Activated naive CD8-positive, alpha-beta T cell treated with anti-CD3 and anti-CD28 coated beads, Interleukin-2, amount 50 U/mL, for 24 hours (primary cell): ENCODE measurements around the gene PADI2.

Source experiments
- ATAC-seq: fragments of 150-1000 bp; cut with Tn5 transposase; one replicate; pipeline ENCODE4 v1.10.0; 2021
- DNase-seq: peaks from one replicate; pipeline ENCODE4 v3.0.0; 2021
- H3K27ac Mint-ChIP-seq: one replicate; pipeline ENCODE4 v1.8.0; 2021; ENCODE audit warnings: mild to moderate bottlenecking, mixed read lengths
- H3K27me3 Mint-ChIP-seq: one replicate; pipeline ENCODE4 v1.8.0; 2021; ENCODE audit warnings: mixed read lengths
- H3K36me3 Mint-ChIP-seq: one replicate; pipeline ENCODE4 v1.8.0; 2021; ENCODE audit warnings: low read depth, mixed read lengths
- H3K4me1 Mint-ChIP-seq: one replicate; pipeline ENCODE4 v1.8.0; 2021; ENCODE audit warnings: mixed read lengths
- H3K4me3 Mint-ChIP-seq: one replicate; pipeline ENCODE4 v1.8.0; 2021; ENCODE audit warnings: mild to moderate bottlenecking, moderate library complexity, mixed read lengths
- H3K9me3 Mint-ChIP-seq: one replicate; pipeline ENCODE4 v1.8.0; 2021; ENCODE audit warnings: mixed read lengths

The PADI2 gene

DNA sequence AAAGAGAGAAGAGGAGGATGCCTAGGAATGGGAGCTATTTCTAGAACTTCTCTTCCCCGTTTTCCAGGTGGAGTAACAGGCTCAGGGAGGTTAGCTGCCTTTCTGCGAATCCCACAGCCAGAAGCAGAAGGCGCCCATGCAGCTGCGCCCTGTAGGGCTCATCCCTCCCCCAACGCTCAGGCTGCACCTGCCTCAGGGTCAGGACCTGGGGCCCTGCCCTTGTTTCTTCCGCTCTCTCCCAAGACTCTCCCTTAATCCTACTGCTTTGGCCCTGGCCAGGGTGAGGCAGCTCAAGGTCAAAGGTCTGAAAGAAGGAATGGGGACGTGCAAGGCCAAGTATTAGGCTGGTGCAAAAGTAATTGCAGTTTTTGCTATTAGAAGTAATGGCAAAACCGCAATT, 30.5 kb upstream of the PADI2 start:
- ATAC-seq: no peak
- no peak overlapping the region for H3K4me3 Mint-ChIP-seq
- H3K27ac Mint-ChIP-seq: no peak overlapping the region
- H3K9me3 Mint-ChIP-seq: peaks cover 17% of the 10 kb centered on the region
- no peaks in the 10 kb centered on the region for H3K4me1 Mint-ChIP-seq
- no peak for DNase-seq
- H3K36me3 Mint-ChIP-seq: peaks cover 13% of the 10 kb centered on the region
- peaks cover 24% of the 10 kb centered on the region for H3K27me3 Mint-ChIP-seq

- DNase-seq (no peak), ATAC-seq (no peak)
- Mint-ChIP-seq H3K4me1 (no peaks in the 10 kb centered on the region), H3K27me3 (peaks cover 24% of the 10 kb centered on the region), H3K36me3 (peaks cover 6% of the 10 kb centered on the region), H3K9me3 (peaks cover 10% of the 10 kb centered on the region), H3K4me3 (no peak overlapping the region), H3K27ac (no peak overlapping the region)
Measured at GRCh38 chr1:17148950-17149608, 29.8 kb upstream of the PADI2 start.

GRCh38 chr1:17145648-17146047, 26.4 kb upstream of the PADI2 start:
- Mint-ChIP-seq H3K36me3 (no peaks in the 10 kb centered on the region), H3K27me3 (peaks cover 15% of the 10 kb centered on the region), H3K4me3 (no peak overlapping the region), H3K27ac (no peak overlapping the region), H3K4me1 (no peaks in the 10 kb centered on the region), H3K9me3 (no peaks in the 10 kb centered on the region)
- ATAC-seq (no peak), DNase-seq (no peak)

DNA sequence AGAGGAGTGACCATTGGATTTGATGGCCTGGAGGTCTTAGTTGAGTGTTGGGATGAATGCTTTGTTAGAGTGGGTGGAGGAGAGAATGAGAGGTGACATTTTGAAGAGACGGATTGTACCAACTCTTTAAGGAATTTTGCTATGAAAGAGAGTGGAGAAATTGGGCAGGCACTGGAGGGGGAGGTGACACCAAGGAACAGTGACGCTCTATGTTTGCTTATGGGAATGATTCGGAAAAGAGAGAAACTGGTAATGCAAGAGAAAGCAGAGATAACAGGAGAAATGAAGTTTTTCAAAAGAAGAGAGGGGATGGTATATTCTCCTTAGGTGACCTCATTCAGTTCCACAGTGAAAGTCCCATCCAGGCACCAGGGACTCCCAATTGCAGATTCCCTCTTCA, 24.5 kb upstream of the PADI2 start:
- Mint-ChIP-seq H3K27ac (no peak overlapping the region), H3K4me1 (peaks cover 5% of the 10 kb centered on the region), H3K36me3 (no peaks in the 10 kb centered on the region), H3K4me3 (no peak overlapping the region), H3K27me3 (peaks cover 10% of the 10 kb centered on the region), H3K9me3 (no peaks in the 10 kb centered on the region)
- DNase-seq (no peak), ATAC-seq (no peak)

GRCh38 chr1:17141441-17142197, 22.4 kb upstream of the PADI2 start:
- no peaks in the 10 kb centered on the region for H3K36me3 Mint-ChIP-seq
- H3K4me3 Mint-ChIP-seq: no peak overlapping the region
- no peak overlapping the region for H3K27ac Mint-ChIP-seq
- H3K4me1 Mint-ChIP-seq: peaks cover 5% of the 10 kb centered on the region
- ATAC-seq: no peak
- no peaks in the 10 kb centered on the region for H3K9me3 Mint-ChIP-seq
- peaks cover 14% of the 10 kb centered on the region for H3K27me3 Mint-ChIP-seq
- no peak for DNase-seq

DNA sequence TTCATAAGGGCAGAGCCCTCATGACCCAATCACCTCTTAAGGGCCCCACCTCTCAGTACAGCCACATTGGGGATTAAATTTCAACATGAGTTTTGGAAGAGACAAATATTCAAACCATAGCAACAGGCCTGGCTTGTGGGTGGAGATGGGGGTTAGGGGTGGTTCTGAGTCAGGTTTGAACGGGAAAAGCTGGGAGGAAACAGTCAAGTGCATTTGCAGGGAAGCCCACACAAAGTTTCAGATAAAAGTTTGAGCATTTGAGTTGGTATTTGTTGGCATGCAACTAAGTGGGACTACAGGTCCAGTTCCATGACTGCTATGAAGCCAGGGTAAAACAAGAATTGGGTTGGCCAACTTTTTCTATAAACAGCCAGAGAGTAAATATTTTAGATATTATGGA, 21.0 kb upstream of the PADI2 start:
- no peak for DNase-seq
- no peak overlapping the region for H3K4me3 Mint-ChIP-seq
- no peak overlapping the region for H3K27ac Mint-ChIP-seq

DNA sequence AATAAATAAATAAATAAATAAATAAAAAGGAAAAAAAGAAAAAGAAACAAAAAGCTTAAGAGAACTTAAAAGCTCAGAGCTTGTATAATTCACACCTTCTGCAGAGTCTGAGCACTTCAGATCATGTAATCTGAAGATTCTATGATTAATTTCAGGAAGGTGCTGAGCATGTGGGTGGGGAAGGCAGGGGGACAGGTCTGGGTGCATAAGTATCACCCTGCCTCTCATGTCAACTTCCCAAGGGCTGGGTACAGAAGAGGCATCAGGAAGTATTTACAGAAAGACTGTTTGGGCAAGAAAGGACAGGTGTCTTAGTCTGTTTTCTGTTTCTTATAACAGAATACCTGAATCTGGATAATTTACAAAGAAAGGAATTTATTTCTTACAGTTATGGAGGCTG, 20.4 kb upstream of the PADI2 start:
- ATAC-seq: no peak
- Mint-ChIP-seq H3K36me3 (no peaks in the 10 kb centered on the region), H3K4me3 (no peak overlapping the region), H3K27me3 (peaks cover 21% of the 10 kb centered on the region), H3K9me3 (no peaks in the 10 kb centered on the region), H3K4me1 (peaks cover 6% of the 10 kb centered on the region), H3K27ac (no peak overlapping the region)
- DNase-seq: no peak

More for the DNA sequence above, 21.0 kb upstream of the PADI2 start:
- peaks cover 18% of the 10 kb centered on the region for H3K27me3 Mint-ChIP-seq
- ATAC-seq: no peak
- peaks cover 5% of the 10 kb centered on the region for H3K4me1 Mint-ChIP-seq
- no peaks in the 10 kb centered on the region for H3K36me3 Mint-ChIP-seq
- H3K9me3 Mint-ChIP-seq: no peaks in the 10 kb centered on the region

DNA sequence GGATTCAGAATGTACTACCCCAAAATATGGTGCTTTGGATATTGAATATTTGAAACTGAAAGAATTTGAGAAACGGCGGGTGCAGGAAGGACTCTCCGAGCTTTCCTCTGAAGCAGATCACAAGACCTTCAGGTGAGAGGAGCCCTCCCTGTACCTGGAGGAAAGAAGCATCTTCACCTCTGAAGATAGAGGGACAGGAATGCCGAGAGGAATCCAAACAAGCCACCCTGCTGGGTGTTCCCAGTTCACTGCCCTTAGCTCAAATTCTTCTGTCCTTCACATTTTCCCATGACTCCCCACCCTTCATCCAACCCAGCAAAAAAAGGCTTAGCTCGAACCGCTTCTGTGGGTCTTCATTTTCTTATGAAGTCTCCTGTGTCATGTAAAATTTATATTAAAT, 18.2 kb upstream of the PADI2 start:
- Mint-ChIP-seq H3K36me3 (no peaks in the 10 kb centered on the region), H3K27ac (no peak overlapping the region), H3K4me1 (peaks cover 6% of the 10 kb centered on the region), H3K27me3 (peaks cover 21% of the 10 kb centered on the region), H3K9me3 (no peaks in the 10 kb centered on the region), H3K4me3 (no peak overlapping the region)
- DNase-seq (no peak), ATAC-seq (no peak)

- Mint-ChIP-seq H3K27ac (no peak overlapping the region), H3K4me1 (peaks cover 6% of the 10 kb centered on the region), H3K9me3 (no peaks in the 10 kb centered on the region), H3K27me3 (peaks cover 21% of the 10 kb centered on the region), H3K36me3 (no peaks in the 10 kb centered on the region), H3K4me3 (no peak overlapping the region)
- DNase-seq: no peak
- no peak for ATAC-seq
Measured at GRCh38 chr1:17136936-17137335, 17.7 kb upstream of the PADI2 start.

- Mint-ChIP-seq H3K36me3 (no peaks in the 10 kb centered on the region), H3K4me1 (peaks cover 6% of the 10 kb centered on the region), H3K27ac (no peak overlapping the region), H3K4me3 (no peak overlapping the region), H3K27me3 (peaks cover 18% of the 10 kb centered on the region), H3K9me3 (no peaks in the 10 kb centered on the region)
- no peak for ATAC-seq
- DNase-seq: no peak
Measured at GRCh38 chr1:17136145-17136544, 16.9 kb upstream of the PADI2 start.

- no peak overlapping the region for H3K27ac Mint-ChIP-seq
- H3K4me3 Mint-ChIP-seq: no peak overlapping the region
- ATAC-seq (no peak), DNase-seq (no peak)
- H3K27me3 Mint-ChIP-seq: peaks cover 18% of the 10 kb centered on the region
- peaks cover 6% of the 10 kb centered on the region for H3K4me1 Mint-ChIP-seq
- no peaks in the 10 kb centered on the region for H3K9me3 Mint-ChIP-seq
- H3K36me3 Mint-ChIP-seq: no peaks in the 10 kb centered on the region
Measured at GRCh38 chr1:17135530-17135929, 16.3 kb upstream of the PADI2 start.

GRCh38 chr1:17134724-17135123, 15.5 kb upstream of the PADI2 start:
- Mint-ChIP-seq H3K9me3 (no peaks in the 10 kb centered on the region), H3K36me3 (no peaks in the 10 kb centered on the region), H3K4me3 (no peak overlapping the region), H3K27ac (no peak overlapping the region), H3K4me1 (peaks cover 4% of the 10 kb centered on the region), H3K27me3 (peaks cover 18% of the 10 kb centered on the region)
- ATAC-seq: no peak
- DNase-seq: no peak

- H3K27ac Mint-ChIP-seq: no peak overlapping the region
- H3K9me3 Mint-ChIP-seq: no peaks in the 10 kb centered on the region
- H3K27me3 Mint-ChIP-seq: peaks cover 18% of the 10 kb centered on the region
- no peak for ATAC-seq
- no peak overlapping the region for H3K4me3 Mint-ChIP-seq
- no peaks in the 10 kb centered on the region for H3K36me3 Mint-ChIP-seq
- peaks cover 1% of the 10 kb centered on the region for H3K4me1 Mint-ChIP-seq
- no peak for DNase-seq
Measured at GRCh38 chr1:17134034-17134433, 14.8 kb upstream of the PADI2 start.

GRCh38 chr1:17130138-17130635, 10.9 kb upstream of the PADI2 start:
- H3K4me3 Mint-ChIP-seq: no peak overlapping the region
- H3K36me3 Mint-ChIP-seq: no peaks in the 10 kb centered on the region
- H3K9me3 Mint-ChIP-seq: no peaks in the 10 kb centered on the region
- H3K27ac Mint-ChIP-seq: no peak overlapping the region
- peaks cover 6% of the 10 kb centered on the region for H3K27me3 Mint-ChIP-seq
- no peak for DNase-seq
- ATAC-seq: no peak
- H3K4me1 Mint-ChIP-seq: peaks cover 2% of the 10 kb centered on the region

DNA sequence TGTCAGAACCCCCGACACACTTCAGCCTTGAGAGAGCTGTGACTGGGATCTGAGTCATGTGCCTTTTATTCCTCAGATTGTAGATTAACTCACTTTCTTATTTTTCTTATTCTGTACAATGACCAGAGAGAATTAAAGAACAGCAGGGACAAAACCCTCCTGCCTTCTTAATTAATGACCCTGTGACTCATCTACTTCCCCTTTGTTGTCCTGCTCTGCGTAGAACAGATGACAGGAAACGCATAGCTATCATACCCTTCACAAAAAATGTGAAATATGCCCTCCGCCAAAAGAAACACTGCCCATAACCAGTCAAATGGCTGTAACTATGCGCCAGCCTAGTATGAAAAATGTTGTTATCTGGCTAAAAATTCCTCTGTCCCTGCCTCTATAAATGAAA, 9.1 kb upstream of the PADI2 start:
- peaks cover 5% of the 10 kb centered on the region for H3K27me3 Mint-ChIP-seq
- H3K9me3 Mint-ChIP-seq: no peaks in the 10 kb centered on the region
- peaks cover 2% of the 10 kb centered on the region for H3K4me1 Mint-ChIP-seq
- H3K36me3 Mint-ChIP-seq: no peaks in the 10 kb centered on the region
- H3K4me3 Mint-ChIP-seq: no peak overlapping the region
- DNase-seq (no peak), ATAC-seq (no peak)
- H3K27ac Mint-ChIP-seq: no peak overlapping the region
